Measurements from ENCODE around the gene SLC27A2.
"Not testable (repeated sequence)": the region's sequence is repeated elsewhere in the genome, so short reads cannot be mapped to it uniquely, and the experiment has no call there.

Gene SLC27A2

DNA sequence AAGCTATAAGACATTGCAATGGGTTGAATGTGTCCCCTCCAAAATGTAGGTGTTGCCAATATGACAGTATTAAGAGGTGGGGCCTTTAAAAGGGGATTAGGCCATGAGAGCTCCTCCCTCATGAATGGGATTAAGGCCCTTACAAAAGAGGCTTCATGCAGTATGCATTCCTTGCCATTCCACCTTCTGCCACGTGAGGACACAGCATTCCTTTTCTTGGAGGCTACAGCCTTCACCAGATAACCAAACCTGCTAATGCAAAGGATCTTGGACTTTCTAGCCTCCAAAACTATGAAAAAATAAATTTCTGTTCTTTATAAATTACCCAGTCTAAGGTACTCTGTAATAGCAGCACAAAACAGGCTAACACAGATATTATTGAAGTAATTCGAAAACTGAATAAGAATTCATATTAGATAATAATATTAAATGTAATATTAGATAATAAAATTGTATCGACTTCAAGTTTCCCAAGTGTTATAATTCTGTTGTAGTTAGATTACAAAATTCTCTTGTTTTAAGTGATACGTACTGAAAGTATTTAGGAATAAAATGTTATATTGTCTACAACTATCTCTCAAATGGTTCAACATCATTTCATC is 33.5 kb upstream of the SLC27A2 start:
- TF ChIP-seq YY1 (IDR thresholded peaks at IDR 0.05; ENCODE audit: insufficient read depth, insufficient read length) (no peak), ZNF274 (IDR thresholded peaks at IDR 0.05; ENCODE audit: low read depth, low read length) (no peak), SUZ12 (IDR thresholded peaks at IDR 0.05; ENCODE audit: extremely low read depth, insufficient read depth, insufficient read length) (no peak)
- Histone ChIP-seq H3K4me1 (ENCODE audit: insufficient read depth, insufficient read length) (no peaks in the 10 kb centered on the region), H3K36me3 (ENCODE audit: insufficient read depth, insufficient read length, low read length) (no peaks in the 10 kb centered on the region), H3K27me3 (ENCODE audit: insufficient read depth, insufficient read length) (no peaks in the 10 kb centered on the region), H3K9me3 (ENCODE audit: insufficient read depth, low read length) (no peaks in the 10 kb centered on the region), H3K9ac (ENCODE audit: insufficient read length, low read depth) (no peak overlapping the region), H3K4me3 (ENCODE audit: insufficient read length, low read depth) (no peak overlapping the region)
- peak; percentile 70 for DNase-seq (ENCODE audit: low read depth, low spot score)

DNA sequence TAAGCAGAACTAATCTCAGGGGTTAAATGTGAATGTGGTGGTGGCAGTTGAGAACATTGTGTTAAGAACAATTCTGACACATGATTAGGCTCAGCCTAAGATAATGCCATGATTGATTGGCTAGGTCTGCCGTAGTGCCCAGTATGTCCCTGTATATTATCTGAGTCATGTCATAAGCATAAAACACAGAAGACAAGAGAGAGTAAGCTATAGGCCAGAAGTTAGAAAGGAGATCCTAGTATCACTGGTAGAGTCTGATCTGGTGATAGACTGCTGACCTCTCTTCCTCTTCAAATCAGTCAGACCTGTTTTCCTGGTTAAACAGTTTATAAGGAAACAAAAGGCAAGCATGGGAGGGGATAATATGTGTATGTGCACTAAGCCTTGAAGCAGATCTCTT is 32.9 kb upstream of the SLC27A2 start:
- Histone ChIP-seq H3K9me3 (ENCODE audit: insufficient read depth, low read length) (no peaks in the 10 kb centered on the region), H3K9ac (ENCODE audit: insufficient read length, low read depth) (no peak overlapping the region), H3K27me3 (ENCODE audit: insufficient read depth, insufficient read length) (no peaks in the 10 kb centered on the region), H3K4me3 (ENCODE audit: insufficient read length, low read depth) (no peak overlapping the region), H3K4me1 (ENCODE audit: insufficient read depth, insufficient read length) (no peaks in the 10 kb centered on the region), H3K36me3 (ENCODE audit: insufficient read depth, insufficient read length, low read length) (no peaks in the 10 kb centered on the region)
- no peak for DNase-seq (ENCODE audit: low read depth, low spot score)
- TF ChIP-seq SUZ12 (IDR thresholded peaks at IDR 0.05; ENCODE audit: extremely low read depth, insufficient read depth, insufficient read length) (no peak), YY1 (IDR thresholded peaks at IDR 0.05; ENCODE audit: insufficient read depth, insufficient read length) (no peak)

DNA sequence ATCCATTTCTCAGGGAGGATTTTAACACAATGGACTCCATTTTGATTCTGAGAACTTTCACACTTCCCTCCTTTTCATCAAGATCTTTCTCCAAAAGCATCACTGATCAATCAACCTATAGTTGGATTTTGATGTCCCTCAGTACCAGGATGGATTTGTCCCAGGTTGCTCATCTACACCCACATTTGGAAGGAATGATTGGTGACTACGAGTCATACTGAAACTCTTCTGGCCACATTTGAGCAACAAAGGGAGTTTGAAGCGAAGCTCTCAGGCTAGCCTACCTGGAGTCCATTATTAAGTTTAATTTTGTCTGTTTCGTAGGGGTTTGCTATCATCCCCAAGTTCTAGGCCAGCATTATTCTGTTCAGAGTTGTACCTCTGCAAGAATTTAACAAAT is 31.6 kb upstream of the SLC27A2 start:
- no peaks in the 10 kb centered on the region for H3K4me1 ChIP-seq (ENCODE audit: insufficient read depth, insufficient read length)
- peaks cover 6% of the 10 kb centered on the region; the same call in 1 of the 2 replicates for H3K9me3 ChIP-seq (ENCODE audit: insufficient read depth, low read length)
- TF ChIP-seq ZNF274 (IDR thresholded peaks at IDR 0.05; ENCODE audit: low read depth, low read length) (no peak), SUZ12 (IDR thresholded peaks at IDR 0.05; ENCODE audit: extremely low read depth, insufficient read depth, insufficient read length) (no peak), YY1 (IDR thresholded peaks at IDR 0.05; ENCODE audit: insufficient read depth, insufficient read length) (no peak)
- no peaks in the 10 kb centered on the region for H3K36me3 ChIP-seq (ENCODE audit: insufficient read depth, insufficient read length, low read length)
- H3K4me3 ChIP-seq (ENCODE audit: insufficient read length, low read depth): no peak overlapping the region
- no peak overlapping the region for H3K9ac ChIP-seq (ENCODE audit: insufficient read length, low read depth)
- no peaks in the 10 kb centered on the region for H3K27me3 ChIP-seq (ENCODE audit: insufficient read depth, insufficient read length)
- DNase-seq (ENCODE audit: low read depth, low spot score): no peak

DNA sequence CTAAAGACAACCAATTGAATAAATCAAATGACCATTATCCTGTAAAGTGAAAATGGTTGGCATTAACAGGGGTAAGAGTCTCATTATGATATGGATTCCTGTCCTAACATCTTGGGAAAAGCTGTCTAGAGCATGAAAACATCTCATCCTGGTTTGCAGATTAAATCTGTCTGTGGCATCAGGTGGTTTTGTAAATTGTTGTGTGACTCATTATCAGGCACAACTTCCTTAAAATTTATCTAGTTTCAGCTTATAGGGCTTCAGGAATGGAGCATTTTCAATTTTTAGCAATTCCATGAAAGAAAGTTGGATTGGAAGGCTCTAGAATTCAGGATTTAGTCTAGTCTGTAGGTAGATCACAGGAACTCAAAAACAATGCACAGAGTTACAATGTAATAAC is 31.1 kb upstream of the SLC27A2 start:
- H3K36me3 ChIP-seq (ENCODE audit: insufficient read depth, insufficient read length, low read length): no peaks in the 10 kb centered on the region
- DNase-seq (ENCODE audit: low read depth, low spot score): no peak
- H3K27me3 ChIP-seq (ENCODE audit: insufficient read depth, insufficient read length): no peaks in the 10 kb centered on the region
- no peak for TF ChIP-seq YY1 (IDR thresholded peaks at IDR 0.05; ENCODE audit: insufficient read depth, insufficient read length)
- TF ChIP-seq ZNF274 (IDR thresholded peaks at IDR 0.05; ENCODE audit: low read depth, low read length): no peak
- TF ChIP-seq SUZ12 (IDR thresholded peaks at IDR 0.05; ENCODE audit: extremely low read depth, insufficient read depth, insufficient read length): no peak
- peaks cover 9% of the 10 kb centered on the region; the same call in 1 of the 2 replicates for H3K9me3 ChIP-seq (ENCODE audit: insufficient read depth, low read length)
- no peak overlapping the region for H3K9ac ChIP-seq (ENCODE audit: insufficient read length, low read depth)
- H3K4me1 ChIP-seq (ENCODE audit: insufficient read depth, insufficient read length): no peaks in the 10 kb centered on the region
- H3K4me3 ChIP-seq (ENCODE audit: insufficient read length, low read depth): no peak overlapping the region

DNA sequence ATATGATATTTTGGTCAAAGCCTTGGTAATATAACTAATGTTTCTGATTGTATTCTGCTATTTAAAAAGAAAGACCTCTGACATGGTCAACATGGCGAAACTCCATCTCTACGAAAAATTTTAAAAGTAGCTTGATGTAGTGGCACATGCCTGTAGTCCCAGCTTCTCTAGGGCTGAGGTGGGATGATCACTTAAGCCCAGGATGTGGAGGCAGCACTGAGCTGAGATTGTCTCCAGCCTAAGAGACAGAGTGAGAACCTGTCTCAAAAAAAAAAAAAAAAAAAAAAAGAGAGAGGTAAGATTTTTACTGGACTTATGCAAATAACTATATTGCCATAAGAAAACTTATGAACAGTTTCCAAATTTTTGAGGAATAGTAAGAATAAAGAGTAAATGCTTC is 30.5 kb upstream of the SLC27A2 start:
- peaks cover 9% of the 10 kb centered on the region; the same call in 1 of the 2 replicates for H3K9me3 ChIP-seq (ENCODE audit: insufficient read depth, low read length)
- no peak overlapping the region for H3K4me3 ChIP-seq (ENCODE audit: insufficient read length, low read depth)
- DNase-seq (ENCODE audit: low read depth, low spot score): no peak
- H3K4me1 ChIP-seq (ENCODE audit: insufficient read depth, insufficient read length): no peaks in the 10 kb centered on the region
- TF ChIP-seq SUZ12 (IDR thresholded peaks at IDR 0.05; ENCODE audit: extremely low read depth, insufficient read depth, insufficient read length) (no peak), ZNF274 (IDR thresholded peaks at IDR 0.05; ENCODE audit: low read depth, low read length) (no peak), YY1 (IDR thresholded peaks at IDR 0.05; ENCODE audit: insufficient read depth, insufficient read length) (no peak)
- no peak overlapping the region for H3K9ac ChIP-seq (ENCODE audit: insufficient read length, low read depth)
- no peaks in the 10 kb centered on the region for H3K36me3 ChIP-seq (ENCODE audit: insufficient read depth, insufficient read length, low read length)
- no peaks in the 10 kb centered on the region for H3K27me3 ChIP-seq (ENCODE audit: insufficient read depth, insufficient read length)

- not testable (repeated sequence) for H3K9ac ChIP-seq (ENCODE audit: insufficient read length, low read depth); DNase-seq (ENCODE audit: low read depth, low spot score); H3K4me3 ChIP-seq (ENCODE audit: insufficient read length, low read depth); H3K36me3 ChIP-seq (ENCODE audit: insufficient read depth, insufficient read length, low read length); H3K27me3 ChIP-seq (ENCODE audit: insufficient read depth, insufficient read length); H3K4me1 ChIP-seq (ENCODE audit: insufficient read depth, insufficient read length)
- peaks cover 14% of the 10 kb centered on the region; the same call in 1 of the 2 replicates for H3K9me3 ChIP-seq (ENCODE audit: insufficient read depth, low read length)
Measured at GRCh38 chr15:50158236-50158635, 23.8 kb upstream of the SLC27A2 start.

DNA sequence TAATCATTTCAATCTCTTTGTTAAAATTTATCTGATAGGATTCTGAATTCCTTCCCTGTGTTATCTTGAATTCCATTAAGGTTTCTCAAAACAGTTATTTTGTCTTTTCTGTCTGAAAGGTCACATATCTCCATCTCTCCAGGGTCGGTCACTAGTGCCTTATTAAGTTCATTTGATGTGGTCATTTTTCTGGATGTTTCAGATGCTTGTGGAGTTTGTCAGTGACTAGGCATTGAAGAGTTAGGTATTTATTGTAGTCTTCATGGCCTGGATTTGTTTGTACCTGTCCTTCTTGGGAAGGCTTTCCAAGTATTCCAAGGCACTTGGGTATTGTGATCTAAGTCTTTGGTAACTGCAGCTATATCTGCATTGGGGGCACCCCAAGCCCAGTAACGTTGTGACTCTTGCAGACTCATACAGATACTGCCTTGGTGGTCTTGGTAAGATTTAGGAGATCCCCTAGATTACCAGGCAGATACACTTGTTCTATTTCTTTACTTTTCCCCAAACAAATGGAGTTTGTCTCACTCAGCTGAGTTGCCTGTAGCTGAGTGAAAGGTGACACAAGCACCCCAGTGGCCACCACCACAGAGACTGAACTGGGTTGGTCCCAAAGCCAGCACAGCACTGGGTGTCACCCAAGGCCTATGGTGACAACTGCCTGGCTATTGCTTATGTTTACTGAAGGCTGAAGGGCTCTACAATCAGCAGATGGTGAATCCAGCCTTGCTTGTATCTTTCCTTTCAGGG is 18.9 kb upstream of the SLC27A2 start:
- H3K9ac ChIP-seq (ENCODE audit: insufficient read length, low read depth): no peak overlapping the region
- no peaks in the 10 kb centered on the region for H3K36me3 ChIP-seq (ENCODE audit: insufficient read depth, insufficient read length, low read length)
- no peak overlapping the region for H3K4me3 ChIP-seq (ENCODE audit: insufficient read length, low read depth)
- no peak for DNase-seq (ENCODE audit: low read depth, low spot score)
- no peaks in the 10 kb centered on the region for H3K27me3 ChIP-seq (ENCODE audit: insufficient read depth, insufficient read length)
- H3K4me1 ChIP-seq (ENCODE audit: insufficient read depth, insufficient read length): no peaks in the 10 kb centered on the region
- H3K9me3 ChIP-seq (ENCODE audit: insufficient read depth, low read length): 0 out of 2 replicates have a peak, but pooled peaks cover 5% of the 10 kb centered on the region
- TF ChIP-seq ZNF274 (IDR thresholded peaks at IDR 0.05; ENCODE audit: low read depth, low read length) (no peak), YY1 (IDR thresholded peaks at IDR 0.05; ENCODE audit: insufficient read depth, insufficient read length) (no peak), SUZ12 (IDR thresholded peaks at IDR 0.05; ENCODE audit: extremely low read depth, insufficient read depth, insufficient read length) (no peak)
